Stimulated activated CD4-positive, alpha-beta T cell treated with anti-CD3 and anti-CD28 coated beads, Interleukin-4, amount 100 ng/mL, for 1 hour (primary cell): ENCODE results near the gene DDX10.

Experiments used
- DNase-seq: peaks from one replicate; pipeline ENCODE4 v3.0.0-alpha.2; 2020

Gene DDX10

DNA sequence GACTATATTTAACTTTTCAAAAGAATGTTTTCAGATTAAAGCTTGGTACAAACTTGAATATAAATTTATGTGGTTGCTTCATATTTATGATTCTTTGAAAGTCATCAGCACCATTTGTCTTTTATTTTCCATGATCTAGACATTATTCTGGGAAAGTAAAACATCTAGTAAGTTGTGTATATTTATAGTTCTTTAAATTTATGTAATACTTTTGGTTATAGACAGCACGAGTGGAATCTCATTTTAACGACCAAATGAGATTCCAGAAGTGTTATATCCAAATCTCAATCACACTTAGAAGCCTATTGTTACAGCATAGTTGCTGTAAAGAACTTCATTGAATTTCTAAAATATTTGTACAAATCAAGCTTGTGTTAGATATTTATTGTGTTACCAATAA lies 212.3 kb downstream of the DDX10 start:
- DNase-seq, result no peak

DNA sequence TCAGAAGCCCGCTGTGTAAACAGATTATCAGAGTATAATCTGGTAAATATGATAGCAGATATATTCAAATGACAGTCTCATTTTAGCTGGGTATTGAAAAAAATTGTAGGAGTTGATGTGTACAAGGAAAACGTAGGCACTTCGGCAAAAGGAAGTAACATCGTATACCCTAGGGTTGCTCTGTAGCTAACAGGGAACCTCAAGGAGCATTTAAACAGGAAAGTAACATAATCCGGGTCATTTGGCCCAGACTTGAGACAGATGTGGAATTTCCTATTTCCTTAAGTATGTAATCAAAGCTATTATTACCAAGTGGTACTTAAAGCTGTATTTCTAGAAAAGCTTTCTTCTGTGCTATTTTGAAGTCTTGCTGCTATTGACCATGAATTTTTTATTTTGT lies 215.6 kb downstream of the DDX10 start:
- DNase-seq, result no peak

- DNase-seq, result no peak
These were observed 216.3 kb downstream of the DDX10 start for GRCh38 chr11:108881131-108881530.

DNA sequence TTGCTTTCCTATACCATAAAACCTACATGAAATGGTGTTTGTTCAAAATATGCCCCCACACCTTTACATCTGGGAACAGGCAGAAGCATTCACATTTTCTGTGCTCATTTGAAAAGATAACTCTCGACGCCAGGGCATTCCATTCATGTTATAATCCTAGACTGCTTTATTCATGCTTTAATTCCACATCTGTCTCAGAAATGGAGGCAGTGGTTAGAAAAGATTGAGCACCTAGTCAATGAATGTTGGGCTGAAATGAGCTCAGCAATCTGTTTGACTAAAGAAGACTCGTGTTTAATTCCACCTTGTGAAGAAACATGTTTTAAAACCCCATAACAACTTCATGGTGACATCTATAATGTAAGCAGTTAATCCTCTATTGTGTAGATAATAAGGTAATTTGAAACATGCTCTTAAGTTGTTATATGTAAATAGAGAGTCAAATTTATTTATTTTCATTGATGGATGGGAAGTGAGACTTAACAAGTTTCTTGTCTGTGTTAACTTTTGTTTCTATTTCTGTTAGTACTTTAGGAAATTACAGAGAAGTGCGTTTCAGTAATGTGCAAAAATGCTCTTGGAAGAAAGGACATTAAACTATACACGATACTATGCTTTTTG lies 217.5 kb downstream of the DDX10 start:
- no peak for DNase-seq

DNA sequence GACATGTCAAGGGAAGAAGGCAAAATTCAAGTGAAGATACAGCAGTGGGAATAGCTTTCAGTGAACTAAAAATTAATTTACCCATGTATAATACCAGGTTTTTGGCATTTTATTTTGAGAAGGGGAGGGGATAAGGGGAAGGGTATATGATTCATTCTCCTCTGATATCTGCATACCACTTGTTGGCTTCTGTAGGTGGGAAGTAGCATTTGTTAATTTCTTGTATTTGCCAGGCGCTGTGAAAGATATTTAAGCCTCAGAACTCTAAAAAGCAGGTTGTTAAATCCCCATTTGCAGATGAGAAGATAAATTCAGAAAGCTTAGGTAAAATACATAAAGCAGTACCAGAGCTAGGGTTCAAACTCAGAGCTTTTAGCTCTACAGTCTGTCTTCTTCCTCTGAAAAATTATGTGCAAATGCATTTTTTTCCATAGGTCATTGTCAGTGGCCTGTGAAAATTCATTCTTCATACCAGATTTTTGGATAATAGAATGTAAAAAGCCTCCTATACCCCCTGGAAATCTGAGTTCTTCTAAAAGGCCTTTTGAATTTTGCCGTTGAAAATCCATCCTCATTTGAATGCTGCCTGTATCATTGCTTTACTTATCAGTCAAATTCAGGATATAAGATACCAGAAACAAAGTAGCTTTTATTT lies 221.3 kb downstream of the DDX10 start:
- no peak for DNase-seq

- no peak for DNase-seq
These were observed 221.8 kb downstream of the DDX10 start for GRCh38 chr11:108886660-108887009.

GRCh38 chr11:108887436-108888238 lies 222.8 kb downstream of the DDX10 start:
- no peak for DNase-seq

DNA sequence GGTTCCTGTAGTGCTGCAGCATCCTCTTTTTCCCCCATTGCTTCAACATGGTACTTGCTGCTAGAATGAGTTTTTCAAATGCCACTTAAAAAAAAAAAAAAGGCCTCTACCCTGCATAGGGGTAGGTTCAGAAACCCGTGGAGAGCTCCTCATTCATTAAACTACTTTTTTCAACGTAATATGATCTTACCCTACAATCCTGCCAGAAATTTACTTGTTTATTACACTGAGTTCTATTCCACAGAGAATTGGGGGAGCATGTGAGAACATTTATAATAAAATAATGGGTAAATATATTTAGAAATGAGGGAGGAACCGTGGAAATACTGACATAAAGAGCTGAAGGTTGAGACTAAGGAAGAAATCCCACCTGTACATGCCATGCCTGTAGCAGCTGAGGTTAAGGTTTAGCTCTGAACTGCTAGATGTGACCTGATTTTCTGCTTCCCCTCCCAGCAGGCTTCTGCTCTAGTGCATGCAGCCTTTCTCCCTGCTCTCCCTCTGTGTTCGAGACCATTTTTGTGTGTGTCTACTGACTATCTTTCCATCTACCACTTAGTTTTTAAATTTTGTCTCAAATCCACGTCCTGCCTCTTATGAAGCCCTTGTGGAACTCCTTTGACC lies 225.7 kb downstream of the DDX10 start:
- no peak for DNase-seq

- no peak for DNase-seq
These were observed 226.3 kb downstream of the DDX10 start for GRCh38 chr11:108891143-108891542.

DNA sequence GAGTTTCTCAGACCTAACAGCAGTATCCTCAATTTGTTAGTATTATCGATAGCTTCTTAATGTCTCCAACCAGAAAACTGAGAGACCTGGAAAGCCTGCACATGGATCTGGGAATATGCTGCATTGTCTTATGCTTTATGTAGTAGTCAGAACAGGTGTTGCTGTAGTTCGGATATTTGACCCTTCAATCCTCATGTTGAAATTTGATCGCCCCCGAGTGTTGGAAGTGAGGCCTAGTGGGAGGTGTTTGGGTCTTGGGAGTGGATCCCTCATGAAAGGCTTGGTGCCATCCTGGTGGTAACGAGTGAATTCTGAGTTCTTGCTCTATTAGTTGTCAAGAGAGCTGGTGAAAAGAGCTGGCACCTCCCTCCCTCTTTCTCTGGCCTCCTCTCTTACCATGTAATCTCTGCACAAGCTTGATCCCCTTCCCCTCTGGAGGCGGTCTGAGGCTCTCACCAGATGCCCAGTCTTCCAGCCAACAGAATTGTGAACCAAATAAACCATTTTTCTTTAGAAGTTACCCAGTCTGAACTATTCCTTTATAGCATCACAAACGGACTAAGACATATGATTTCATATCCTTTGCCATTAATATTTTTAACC lies 227.1 kb downstream of the DDX10 start:
- DNase-seq, result no peak

DNA sequence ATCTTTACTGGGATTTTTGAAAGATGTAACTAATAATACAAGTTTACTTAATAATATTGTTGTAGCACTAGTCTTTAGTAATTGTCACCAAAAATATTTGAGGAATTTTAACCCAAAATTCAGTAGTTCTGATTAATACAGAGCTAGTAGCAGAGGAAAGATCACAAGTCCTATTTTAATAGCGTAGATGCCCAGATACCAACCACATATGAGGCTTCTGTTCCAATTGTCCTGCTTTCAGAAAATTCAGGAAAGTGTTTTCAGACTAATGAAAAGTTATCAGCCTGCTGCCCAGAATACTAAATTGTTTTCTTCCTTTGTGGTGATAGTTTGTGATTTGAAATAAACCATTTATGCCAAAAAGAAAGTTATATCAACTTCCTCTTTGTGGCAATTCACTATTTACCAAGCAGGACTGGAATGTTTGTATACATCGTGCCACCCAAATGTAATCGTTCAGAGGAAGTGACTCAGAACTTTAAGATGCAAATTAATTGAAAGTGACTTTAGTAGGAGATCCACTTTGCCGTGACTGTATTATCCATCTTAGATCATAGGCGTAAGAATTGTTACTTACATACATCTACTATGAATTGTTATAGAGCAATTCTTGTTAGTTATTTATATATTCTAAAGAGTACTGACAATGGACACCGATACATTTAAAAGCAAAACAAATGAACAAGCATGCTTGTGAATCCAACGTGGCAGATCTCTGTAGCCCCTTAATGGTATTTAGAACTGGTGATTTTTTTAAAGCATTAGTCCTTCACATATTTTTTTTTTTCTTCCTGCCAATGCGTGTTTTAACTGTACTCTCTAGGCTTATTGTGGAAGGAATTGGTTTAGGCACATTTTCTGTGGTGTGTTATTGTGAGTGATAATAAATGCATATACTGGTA lies 231.0 kb downstream of the DDX10 start:
- DNase-seq, result no peak

DNA sequence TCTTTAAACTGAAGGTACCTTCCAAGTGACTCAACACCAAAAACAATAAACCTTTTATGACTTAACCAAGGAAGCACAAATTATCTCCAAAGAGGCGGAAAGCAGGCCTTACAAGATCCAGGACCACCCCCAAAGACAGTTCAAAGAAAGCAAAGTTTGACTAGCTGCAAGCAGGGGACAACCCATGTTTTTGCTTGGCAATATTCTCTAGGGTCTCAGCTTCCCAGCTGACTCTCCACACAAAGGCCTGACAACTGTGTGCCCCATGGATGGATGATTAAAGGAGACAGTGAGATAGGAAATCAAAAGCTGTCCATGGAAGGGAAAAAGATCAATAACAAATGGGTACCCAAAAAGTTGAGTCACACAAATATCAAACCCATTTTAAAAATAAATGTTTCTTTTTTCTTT lies 232.2 kb downstream of the DDX10 start:
- DNase-seq, result no peak

- DNase-seq, result no peak
These were observed 233.0 kb downstream of the DDX10 start for GRCh38 chr11:108897916-108898315.

DNA sequence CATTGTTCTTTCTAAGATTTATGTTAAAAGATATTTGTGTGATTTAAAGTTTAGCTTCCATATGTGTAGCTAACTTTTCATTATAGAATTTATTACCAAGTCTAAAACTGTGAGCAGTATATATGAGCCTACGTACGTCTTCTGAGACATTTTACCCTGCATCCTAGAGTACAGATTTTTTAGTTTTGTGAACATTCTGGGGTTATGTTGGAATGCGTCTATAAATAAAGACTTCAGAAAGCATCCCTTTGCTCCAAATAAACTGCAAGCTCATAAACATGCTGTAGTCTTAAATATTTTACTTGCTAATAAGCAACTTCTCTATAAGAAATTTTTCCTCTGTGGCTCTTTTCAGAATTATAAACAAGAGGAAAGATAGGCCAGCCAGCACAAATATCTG lies 236.5 kb downstream of the DDX10 start:
- no peak for DNase-seq

DNA sequence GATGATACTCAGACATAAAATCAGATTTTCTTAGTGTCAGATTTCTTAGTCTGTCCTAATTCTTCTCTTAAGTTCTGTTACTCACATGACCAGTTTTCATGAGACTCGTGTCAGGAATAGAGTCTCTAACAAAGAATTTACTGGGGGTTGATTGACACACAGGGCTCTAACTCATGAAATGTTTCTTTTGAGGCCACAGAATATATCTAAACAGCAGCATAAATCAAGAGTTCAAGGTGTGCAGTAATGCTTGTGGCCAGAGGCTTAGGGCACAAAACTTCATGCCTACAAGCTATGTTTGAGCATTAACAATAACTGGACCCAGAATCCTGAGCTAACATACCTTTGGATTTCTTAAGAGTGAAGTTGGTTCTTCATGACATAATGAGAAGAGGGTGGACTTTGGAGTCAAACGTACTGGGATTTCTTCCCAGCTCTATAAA lies 237.2 kb downstream of the DDX10 start:
- no peak for DNase-seq

DNA sequence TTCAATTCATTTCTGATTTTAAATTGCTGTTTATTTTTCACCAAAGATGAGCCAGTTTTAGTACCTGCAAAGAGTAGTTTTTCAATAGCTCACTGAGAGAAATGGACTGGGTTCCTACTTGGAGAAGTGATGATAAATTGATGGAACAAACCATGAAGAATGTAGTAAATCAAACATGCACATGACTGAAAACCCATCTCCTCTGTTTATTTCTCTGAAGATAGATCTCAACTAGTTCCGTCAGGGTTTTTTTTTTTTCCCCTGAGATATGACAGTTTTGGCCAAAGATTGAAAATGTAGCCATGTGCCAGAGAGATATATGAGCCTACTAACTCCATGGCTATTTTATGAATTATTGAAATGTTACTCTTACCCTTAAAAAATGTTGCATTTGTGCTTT lies 239.6 kb downstream of the DDX10 start:
- no peak for DNase-seq

GRCh38 chr11:108906329-108906728 lies 241.5 kb downstream of the DDX10 start:
- DNase-seq, result no peak

DNA sequence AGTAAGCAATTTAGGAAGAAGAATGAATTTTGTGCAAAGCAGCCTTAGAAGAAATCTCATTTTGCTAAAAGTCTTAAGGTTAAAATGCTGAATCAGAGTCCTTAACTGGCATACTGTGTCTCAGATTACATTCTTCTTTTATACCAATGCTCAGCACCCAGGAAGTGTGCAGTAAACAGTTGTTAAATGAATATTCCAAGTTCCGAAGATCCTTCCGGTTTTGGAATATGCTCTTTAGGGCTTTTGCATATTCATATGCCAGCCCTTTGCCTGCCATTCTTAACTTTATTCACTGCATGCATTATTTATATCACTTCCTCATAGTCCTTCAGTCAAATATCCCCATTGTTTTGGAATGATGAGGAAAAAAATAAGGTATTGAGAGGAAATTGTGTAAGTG lies 242.0 kb downstream of the DDX10 start:
- no peak for DNase-seq

DNA sequence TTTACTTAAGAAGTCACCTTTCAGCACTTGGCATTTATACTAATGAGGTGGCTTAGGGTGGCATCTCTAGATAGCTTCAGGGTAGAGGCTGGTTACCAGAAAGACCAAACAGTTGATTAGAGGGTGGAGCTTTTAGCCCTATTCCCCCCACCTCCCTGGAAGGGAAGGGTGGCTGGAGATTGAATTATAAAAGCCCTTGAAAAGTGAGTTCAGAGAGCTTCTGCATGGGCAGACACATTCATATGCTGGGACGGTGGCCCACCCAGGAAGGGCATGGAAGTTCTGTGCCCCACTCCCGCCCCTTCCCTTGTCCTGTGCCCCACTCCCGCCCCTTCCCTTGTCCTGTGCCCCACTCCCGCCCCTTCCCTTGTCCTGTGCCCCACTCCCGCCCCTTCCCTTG lies 244.2 kb downstream of the DDX10 start:
- no peak for DNase-seq

- DNase-seq, result no peak
These were observed 245.1 kb downstream of the DDX10 start for GRCh38 chr11:108909921-108910320.

GRCh38 chr11:108912581-108912980 lies 247.7 kb downstream of the DDX10 start:
- DNase-seq, result no peak

- DNase-seq, result no peak
These were observed 248.3 kb downstream of the DDX10 start for GRCh38 chr11:108913204-108913603.
